ENCODE data around the gene TLE1. TPM values are rescaled to one million over a fixed set of nuclear protein-coding genes. Genes with fewer than 3 reads are reported as not detected.

The TLE1 gene
- total and polyA plus RNA-seq, 4 experiments from 2014 or later = 0.49 to 3.8 (median 1.6) TPM

GRCh38 chr9:81559709-81560108 lies 129.6 kb downstream of the TLE1 start:
- intact Hi-C loops (cut with micrococcal nuclease) = no loop called here
- H3K9me3 Mint-ChIP-seq = peaks cover 0 to 12% (median 2%) of the 10 kb centered on the region in 8 donors
- H3K27ac Mint-ChIP-seq = no peak overlapping the region
- POLR2A ChIA-PET (ENCODE audit: partially characterized antibody) = no interaction called here
- no peaks in the 10 kb centered on the region for H3K36me3 Mint-ChIP-seq
- Histone ChIP-seq H3K4me3 (ENCODE audit: low read length in 2 of 2) (no peak overlapping the region), H3K27ac (ENCODE audit: low read depth, low read length) (no peak overlapping the region), H3K27me3 (ENCODE audit: insufficient read depth, low read length) (no peaks in the 10 kb centered on the region), H3K4me1 (ENCODE audit: insufficient read depth, low read length) (no peaks in the 10 kb centered on the region), H3K36me3 (ENCODE audit: insufficient read depth, low read length) (no peaks in the 10 kb centered on the region), H3K9me3 (ENCODE audit: control insufficient read depth in 1 of 2, low read length in 2 of 2) (no peaks in the 10 kb centered on the region)
- no peak for DNase-seq
- no peak overlapping the region for H3K4me3 Mint-ChIP-seq
- CTCF ChIA-PET (ENCODE audit: partially characterized antibody) = no interaction called here
- no peaks in the 10 kb centered on the region for H3K4me1 Mint-ChIP-seq
- no peaks in the 10 kb centered on the region for H3K27me3 Mint-ChIP-seq

- H3K4me3 ChIP-seq (ENCODE audit: low read length in 2 of 2) = no peak overlapping the region
- no peak overlapping the region for H3K4me3 Mint-ChIP-seq
- H3K9me3 Mint-ChIP-seq = peaks cover 0 to 12% (median 2%) of the 10 kb centered on the region in 8 donors
- no peak for DNase-seq
- intact Hi-C loops (cut with micrococcal nuclease) = no loop called here
- no peaks in the 10 kb centered on the region for H3K27me3 Mint-ChIP-seq
- ChIA-PET POLR2A (ENCODE audit: partially characterized antibody) (no interaction called here), CTCF (ENCODE audit: partially characterized antibody) (no interaction called here)
- H3K9me3 ChIP-seq (ENCODE audit: control insufficient read depth in 1 of 2, low read length in 2 of 2) = no peaks in the 10 kb centered on the region
- H3K4me1 Mint-ChIP-seq = no peaks in the 10 kb centered on the region
- H3K36me3 Mint-ChIP-seq = no peaks in the 10 kb centered on the region
- no peaks in the 10 kb centered on the region for H3K27me3 ChIP-seq (ENCODE audit: insufficient read depth, low read length)
- H3K27ac Mint-ChIP-seq = no peak overlapping the region
- H3K36me3 ChIP-seq (ENCODE audit: insufficient read depth, low read length) = no peaks in the 10 kb centered on the region
- no peak overlapping the region for H3K27ac ChIP-seq (ENCODE audit: low read depth, low read length)
- no peaks in the 10 kb centered on the region for H3K4me1 ChIP-seq (ENCODE audit: insufficient read depth, low read length)
Observed at GRCh38 chr9:81559197-81559596, 130.2 kb downstream of the TLE1 start.

GRCh38 chr9:81558091-81558830 lies 131.1 kb downstream of the TLE1 start:
- DNase-seq = no peak
- H3K4me3 Mint-ChIP-seq = no peak overlapping the region
- no peak overlapping the region for H3K27ac Mint-ChIP-seq
- H3K36me3 ChIP-seq (ENCODE audit: insufficient read depth, low read length) = no peaks in the 10 kb centered on the region
- H3K36me3 Mint-ChIP-seq = no peaks in the 10 kb centered on the region
- H3K9me3 ChIP-seq (ENCODE audit: control insufficient read depth in 1 of 2, low read length in 2 of 2) = no peaks in the 10 kb centered on the region
- CTCF ChIA-PET (ENCODE audit: partially characterized antibody) = no interaction called here
- no peak overlapping the region for H3K4me3 ChIP-seq (ENCODE audit: low read length in 2 of 2)
- no peaks in the 10 kb centered on the region for H3K27me3 ChIP-seq (ENCODE audit: insufficient read depth, low read length)
- H3K4me1 ChIP-seq (ENCODE audit: insufficient read depth, low read length) = no peaks in the 10 kb centered on the region
- intact Hi-C loops (cut with micrococcal nuclease) = no loop called here
- peaks cover 0 to 13% (median 3%) of the 10 kb centered on the region in 8 donors for H3K9me3 Mint-ChIP-seq
- H3K27ac ChIP-seq (ENCODE audit: low read depth, low read length) = no peak overlapping the region
- no peaks in the 10 kb centered on the region for H3K27me3 Mint-ChIP-seq
- POLR2A ChIA-PET (ENCODE audit: partially characterized antibody) = no interaction called here
- no peaks in the 10 kb centered on the region for H3K4me1 Mint-ChIP-seq

GRCh38 chr9:81557452-81558090 lies 131.8 kb downstream of the TLE1 start:
- POLR2A ChIA-PET (ENCODE audit: partially characterized antibody) = no interaction called here
- Histone ChIP-seq H3K36me3 (ENCODE audit: insufficient read depth, low read length) (no peaks in the 10 kb centered on the region), H3K4me1 (ENCODE audit: insufficient read depth, low read length) (no peaks in the 10 kb centered on the region), H3K27ac (ENCODE audit: low read depth, low read length) (no peak overlapping the region), H3K4me3 (ENCODE audit: low read length in 2 of 2) (no peak overlapping the region), H3K9me3 (ENCODE audit: control insufficient read depth in 1 of 2, low read length in 2 of 2) (no peaks in the 10 kb centered on the region), H3K27me3 (ENCODE audit: insufficient read depth, low read length) (no peaks in the 10 kb centered on the region)
- no peaks in the 10 kb centered on the region for H3K4me1 Mint-ChIP-seq
- intact Hi-C loops (cut with micrococcal nuclease) = no loop called here
- CTCF ChIA-PET (ENCODE audit: partially characterized antibody) = no interaction called here
- no peak overlapping the region for H3K4me3 Mint-ChIP-seq
- H3K27me3 Mint-ChIP-seq = no peaks in the 10 kb centered on the region
- H3K36me3 Mint-ChIP-seq = no peaks in the 10 kb centered on the region
- no peak overlapping the region for H3K27ac Mint-ChIP-seq
- DNase-seq = no peak
- H3K9me3 Mint-ChIP-seq = peaks cover 0 to 13% (median 3%) of the 10 kb centered on the region in 8 donors

- no peaks in the 10 kb centered on the region for H3K4me1 ChIP-seq (ENCODE audit: insufficient read depth, low read length)
- Mint-ChIP-seq H3K27ac (no peak overlapping the region), H3K4me1 (no peaks in the 10 kb centered on the region), H3K9me3 (peaks cover 0 to 13% (median 3%) of the 10 kb centered on the region in 8 donors), H3K36me3 (no peaks in the 10 kb centered on the region), H3K27me3 (no peaks in the 10 kb centered on the region), H3K4me3 (no peak overlapping the region)
- H3K36me3 ChIP-seq (ENCODE audit: insufficient read depth, low read length) = no peaks in the 10 kb centered on the region
- H3K9me3 ChIP-seq (ENCODE audit: control insufficient read depth in 1 of 2, low read length in 2 of 2) = no peaks in the 10 kb centered on the region
- H3K4me3 ChIP-seq (ENCODE audit: low read length in 2 of 2) = no peak overlapping the region
- POLR2A ChIA-PET (ENCODE audit: partially characterized antibody) = no interaction called here
- DNase-seq = no peak
- H3K27ac ChIP-seq (ENCODE audit: low read depth, low read length) = no peak overlapping the region
- no peaks in the 10 kb centered on the region for H3K27me3 ChIP-seq (ENCODE audit: insufficient read depth, low read length)
- intact Hi-C loops (cut with micrococcal nuclease) = no loop called here
- CTCF ChIA-PET (ENCODE audit: partially characterized antibody) = no interaction called here
Observed at GRCh38 chr9:81556923-81557322, 132.4 kb downstream of the TLE1 start.

- ChIA-PET CTCF (ENCODE audit: partially characterized antibody) (no interaction called here), POLR2A (ENCODE audit: partially characterized antibody) (no interaction called here)
- no peaks in the 10 kb centered on the region for H3K27me3 ChIP-seq (ENCODE audit: insufficient read depth, low read length)
- no peaks in the 10 kb centered on the region for H3K36me3 ChIP-seq (ENCODE audit: insufficient read depth, low read length)
- no peak overlapping the region for H3K27ac ChIP-seq (ENCODE audit: low read depth, low read length)
- no peak overlapping the region for H3K4me3 ChIP-seq (ENCODE audit: low read length in 2 of 2)
- H3K27ac Mint-ChIP-seq = no peak overlapping the region
- no peak overlapping the region for H3K4me3 Mint-ChIP-seq
- no peaks in the 10 kb centered on the region for H3K9me3 ChIP-seq (ENCODE audit: control insufficient read depth in 1 of 2, low read length in 2 of 2)
- no peaks in the 10 kb centered on the region for H3K4me1 Mint-ChIP-seq
- H3K9me3 Mint-ChIP-seq = peaks cover 0 to 6% (median 0%) of the 10 kb centered on the region in 8 donors
- H3K4me1 ChIP-seq (ENCODE audit: insufficient read depth, low read length) = no peaks in the 10 kb centered on the region
- no peaks in the 10 kb centered on the region for H3K27me3 Mint-ChIP-seq
- no peaks in the 10 kb centered on the region for H3K36me3 Mint-ChIP-seq
- intact Hi-C loops (cut with micrococcal nuclease) = no loop called here
- DNase-seq = no peak
Observed at GRCh38 chr9:81552581-81552991, 136.8 kb downstream of the TLE1 start.

GRCh38 chr9:81550207-81550583 lies 139.2 kb downstream of the TLE1 start:
- Histone ChIP-seq H3K9me3 (ENCODE audit: control insufficient read depth in 1 of 2, low read length in 2 of 2) (no peaks in the 10 kb centered on the region), H3K27ac (ENCODE audit: low read depth, low read length) (no peak overlapping the region), H3K4me3 (ENCODE audit: low read length in 2 of 2) (no peak overlapping the region), H3K4me1 (ENCODE audit: insufficient read depth, low read length) (no peaks in the 10 kb centered on the region), H3K36me3 (ENCODE audit: insufficient read depth, low read length) (no peaks in the 10 kb centered on the region), H3K27me3 (ENCODE audit: insufficient read depth, low read length) (no peaks in the 10 kb centered on the region)
- Mint-ChIP-seq H3K9me3 (peaks cover 0 to 9% (median 2%) of the 10 kb centered on the region in 8 donors), H3K27me3 (no peaks in the 10 kb centered on the region), H3K4me3 (no peak overlapping the region), H3K27ac (no peak overlapping the region), H3K36me3 (no peaks in the 10 kb centered on the region), H3K4me1 (no peaks in the 10 kb centered on the region)
- intact Hi-C loops (cut with micrococcal nuclease) = no loop called here
- CTCF ChIA-PET (ENCODE audit: partially characterized antibody) = no interaction called here
- POLR2A ChIA-PET (ENCODE audit: partially characterized antibody) = no interaction called here
- no peak for DNase-seq
